ENCODE data around the gene RNPEP.
"Not testable (repeated sequence)": the region's sequence is repeated elsewhere in the genome, so short reads cannot be mapped to it uniquely, and the experiment has no call there.

Gene RNPEP

GRCh38 chr1:202038688-202039346 lies 56.4 kb downstream of the RNPEP start:
- no peak for DNase-seq

- DNase-seq: no peak
Observed at GRCh38 chr1:202045705-202046104, 63.3 kb downstream of the RNPEP start.

- no peak for DNase-seq
Observed at GRCh38 chr1:202046227-202046626, 63.8 kb downstream of the RNPEP start.

GRCh38 chr1:202046748-202047708 lies 64.6 kb downstream of the RNPEP start:
- no peak for DNase-seq

GRCh38 chr1:202047977-202048376 lies 65.5 kb downstream of the RNPEP start:
- no peak for DNase-seq

GRCh38 chr1:202049129-202049528 lies 66.7 kb downstream of the RNPEP start:
- DNase-seq: no peak

GRCh38 chr1:202054094-202054493 lies 71.6 kb downstream of the RNPEP start:
- no peak for DNase-seq

GRCh38 chr1:202054673-202055072 lies 72.2 kb downstream of the RNPEP start:
- DNase-seq: not testable (repeated sequence)

All from stimulated activated CD8-positive, alpha-beta memory T cell treated with anti-CD3 and anti-CD28 coated beads, Interleukin-4, amount 100 ng/mL, for 48 hours (primary cell).